ENCODE measurements around the gene EVI5L. TPM values are rescaled to one million over a fixed set of nuclear protein-coding genes. Genes with fewer than 3 reads are reported as not detected.
"Not testable (repeated sequence)": the region's sequence is repeated elsewhere in the genome, so short reads cannot be mapped to it uniquely, and the experiment has no call there.

EVI5L gene
- polyA plus RNA-seq, 3 donors: 0.76 to 5.7 (median 1.3) TPM

DNA sequence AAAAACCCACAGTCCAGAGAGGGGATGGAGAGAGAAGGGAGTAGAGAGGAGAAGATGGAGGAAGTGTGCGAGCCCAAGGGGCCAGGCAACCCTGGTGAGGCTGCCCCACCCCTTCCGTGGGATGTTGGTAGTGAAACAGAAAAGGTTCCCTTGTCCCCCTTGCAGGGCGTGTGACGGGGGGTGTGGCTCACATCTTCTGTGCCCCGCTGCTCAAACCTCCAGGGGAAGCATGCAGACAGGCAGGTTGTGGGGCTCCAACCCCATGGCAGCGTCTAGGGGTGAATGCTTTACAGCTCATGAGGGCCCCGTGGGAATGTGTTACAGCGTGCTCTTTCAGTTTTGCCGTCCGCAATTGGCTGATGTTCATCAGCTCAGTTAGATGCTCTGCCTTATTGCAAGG is 14.7 kb upstream of the EVI5L start:
- H3K4me3 Mint-ChIP-seq: peak overlapping the region; percentile 37 to 81
- DNase-seq: no peak
- intact Hi-C loops (cut with micrococcal nuclease): no loop called here
- peak overlapping the region in 3 of 7 donors; percentile 46 to 66 (median 65) for H3K27ac Mint-ChIP-seq
- Histone ChIP-seq H2AFZ (ENCODE audit: insufficient read depth, low read depth, low read length, poor library complexity, severe bottlenecking) (peak overlapping the region; percentile 59), H3K4me3 (replicated peaks in 1 of 3; ENCODE audit: low read depth in 2 of 3, low read length in 3 of 3) (peak overlapping the region in 1 of 3 experiments; percentile 51), H3K4me2 (replicated peaks; ENCODE audit: extremely low read depth, low read length, poor library complexity, severe bottlenecking) (peak overlapping the region; percentile 36), H3K27me3 (ENCODE audit: control insufficient read depth in 2 of 2, insufficient read depth in 2 of 2, low read length in 2 of 2) (peaks cover 0 to 4% of the 10 kb centered on the region in 2 donors), H3K9me3 (replicated peaks in 1 of 2; ENCODE audit: control insufficient read depth in 1 of 2, insufficient read depth in 1 of 2, low read length in 2 of 2) (peaks cover 52 to 65% of the 10 kb centered on the region in 2 donors), H3K4me1 (ENCODE audit: control insufficient read depth in 1 of 2, insufficient read depth in 2 of 2, low read length in 2 of 2) (peaks cover 12 to 14% of the 10 kb centered on the region in 2 donors), H3K79me2 (ENCODE audit: insufficient read depth, low read length) (no peaks in the 10 kb centered on the region), H4K20me1 (ENCODE audit: insufficient read depth, low read length) (no peaks in the 10 kb centered on the region), H3K27ac (ENCODE audit: low read depth in 1 of 2, low read length in 2 of 2) (no peak overlapping the region), H3K36me3 (replicated peaks in 1 of 2; ENCODE audit: control insufficient read depth in 1 of 2, insufficient read depth in 2 of 2, low read length in 2 of 2) (no peaks in the 10 kb centered on the region), H3K9ac (ENCODE audit: insufficient read depth, low read length, poor library complexity, severe bottlenecking) (no peak overlapping the region)
- 30% methylated on average over 9 of the region's 10 CpGs for WGBS (ENCODE audit: insufficient coverage)
- TF ChIP-seq, protein P1, sequence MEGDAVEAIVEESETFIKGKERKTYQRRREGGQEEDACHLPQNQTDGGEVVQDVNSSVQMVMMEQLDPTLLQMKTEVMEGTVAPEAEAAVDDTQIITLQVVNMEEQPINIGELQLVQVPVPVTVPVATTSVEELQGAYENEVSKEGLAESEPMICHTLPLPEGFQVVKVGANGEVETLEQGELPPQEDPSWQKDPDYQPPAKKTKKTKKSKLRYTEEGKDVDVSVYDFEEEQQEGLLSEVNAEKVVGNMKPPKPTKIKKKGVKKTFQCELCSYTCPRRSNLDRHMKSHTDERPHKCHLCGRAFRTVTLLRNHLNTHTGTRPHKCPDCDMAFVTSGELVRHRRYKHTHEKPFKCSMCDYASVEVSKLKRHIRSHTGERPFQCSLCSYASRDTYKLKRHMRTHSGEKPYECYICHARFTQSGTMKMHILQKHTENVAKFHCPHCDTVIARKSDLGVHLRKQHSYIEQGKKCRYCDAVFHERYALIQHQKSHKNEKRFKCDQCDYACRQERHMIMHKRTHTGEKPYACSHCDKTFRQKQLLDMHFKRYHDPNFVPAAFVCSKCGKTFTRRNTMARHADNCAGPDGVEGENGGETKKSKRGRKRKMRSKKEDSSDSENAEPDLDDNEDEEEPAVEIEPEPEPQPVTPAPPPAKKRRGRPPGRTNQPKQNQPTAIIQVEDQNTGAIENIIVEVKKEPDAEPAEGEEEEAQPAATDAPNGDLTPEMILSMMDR (IDR thresholded peaks at IDR 0.05): no peak
- H3K27me3 Mint-ChIP-seq (ENCODE audit: low read depth in 3 of 3): peaks cover 0 to 11% (median 5%) of the 10 kb centered on the region in 3 donors
- peaks cover 27 to 72% (median 62%) of the 10 kb centered on the region in 7 donors for H3K9me3 Mint-ChIP-seq
- peaks cover 1 to 12% of the 10 kb centered on the region in 2 donors for H3K36me3 Mint-ChIP-seq
- H3K4me1 Mint-ChIP-seq: peaks cover 16% of the 10 kb centered on the region

DNA sequence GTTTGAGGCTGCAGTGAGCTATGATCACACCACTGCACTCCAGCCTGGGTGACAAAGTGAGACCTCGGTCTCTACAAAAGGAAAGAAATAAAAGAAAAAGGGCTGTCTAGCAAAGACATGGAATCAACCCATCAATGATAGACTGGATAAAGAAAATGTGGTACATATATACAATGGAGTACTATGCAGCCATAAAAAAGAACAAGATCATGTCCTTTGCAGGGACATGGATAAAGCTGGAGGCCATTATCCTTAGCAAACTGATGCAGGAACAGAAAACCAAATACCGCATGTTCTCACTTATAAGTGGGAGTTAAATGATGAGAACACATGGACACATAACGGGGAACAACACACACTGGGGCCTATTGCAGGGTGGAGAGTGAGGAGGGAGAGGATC is 14.0 kb upstream of the EVI5L start:
- peaks cover 44 to 58% of the 10 kb centered on the region in 2 donors for H3K9me3 ChIP-seq (replicated peaks in 1 of 2; ENCODE audit: control insufficient read depth in 1 of 2, insufficient read depth in 1 of 2, low read length in 2 of 2)
- H3K27me3 ChIP-seq (ENCODE audit: control insufficient read depth in 2 of 2, insufficient read depth in 2 of 2, low read length in 2 of 2); H3K79me2 ChIP-seq (ENCODE audit: insufficient read depth, low read length); H2AFZ ChIP-seq (ENCODE audit: insufficient read depth, low read depth, low read length, poor library complexity, severe bottlenecking); H3K4me2 ChIP-seq (replicated peaks; ENCODE audit: extremely low read depth, low read length, poor library complexity, severe bottlenecking); H3K27ac Mint-ChIP-seq; H3K4me3 ChIP-seq (replicated peaks in 1 of 3; ENCODE audit: low read depth in 2 of 3, low read length in 3 of 3); H3K27ac ChIP-seq (ENCODE audit: low read depth in 1 of 2, low read length in 2 of 2); H3K9ac ChIP-seq (ENCODE audit: insufficient read depth, low read length, poor library complexity, severe bottlenecking); H3K36me3 ChIP-seq (replicated peaks in 1 of 2; ENCODE audit: control insufficient read depth in 1 of 2, insufficient read depth in 2 of 2, low read length in 2 of 2); H4K20me1 ChIP-seq (ENCODE audit: insufficient read depth, low read length); DNase-seq; intact Hi-C loops (cut with micrococcal nuclease): not testable (repeated sequence)
- H3K4me1 Mint-ChIP-seq: peaks cover 16% of the 10 kb centered on the region
- peaks cover 22 to 65% (median 55%) of the 10 kb centered on the region in 7 donors for H3K9me3 Mint-ChIP-seq
- peaks cover 0 to 11% of the 10 kb centered on the region in 2 donors for H3K36me3 Mint-ChIP-seq
- 100% methylated on average over 1 of the region's 3 CpGs for WGBS (ENCODE audit: insufficient coverage)
- H3K27me3 Mint-ChIP-seq (ENCODE audit: low read depth in 3 of 3): peaks cover 0 to 15% (median 7%) of the 10 kb centered on the region in 3 donors
- H3K4me1 ChIP-seq (ENCODE audit: control insufficient read depth in 1 of 2, insufficient read depth in 2 of 2, low read length in 2 of 2): peaks cover 12 to 14% of the 10 kb centered on the region in 2 donors
- H3K4me3 Mint-ChIP-seq: peak overlapping the region in 1 of 2 donors; percentile 81
